SU-DHL-6 (cell line): Measurements from ENCODE around the gene EXOC6.

Source experiments
- H2AFZ ChIP-seq: fragments of 200-600 bp; sonication (generic); 2 replicates; pipeline ENCODE4 v1.6.1; 2014; ENCODE audit warnings: low read depth, mild to moderate bottlenecking, moderate library complexity, mixed read lengths, antibody characterized with exemption, low read length; ENCODE audit not compliant: severe bottlenecking
- H3F3A ChIP-seq: fragments of 200-600 bp; shearing (Covaris generic); 2 replicates; pipeline ENCODE4 v1.6.0; 2016; ENCODE audit warnings: antibody characterized with exemption, mild to moderate bottlenecking; ENCODE audit not compliant: insufficient read depth
- H3K27ac ChIP-seq: fragments of 200-600 bp; sonication (generic); 2 replicates; pipeline ENCODE4 v1.5.1; 2016; ENCODE audit warnings: low read depth, mild to moderate bottlenecking, low read length, moderate library complexity, mixed read lengths
- H3K27me3 ChIP-seq: fragments of 200-600 bp; sonication (generic), shearing (Covaris generic); 2 replicates; pipeline ENCODE4 v1.6.0; 2014; ENCODE audit warnings: mild to moderate bottlenecking, low read length
- H3K36me3 ChIP-seq: fragments of 200-600 bp; sonication (generic); 2 replicates; pipeline ENCODE4 v1.6.1; 2014; ENCODE audit warnings: mild to moderate bottlenecking, low read length, mixed read lengths
- H3K4me2 ChIP-seq: fragments of 300-600, 200-600 bp; shearing (Covaris generic), sonication (generic); 2 replicates; pipeline ENCODE4 v1.6.0; 2014; ENCODE audit warnings: low read length, low read depth, mild to moderate bottlenecking; ENCODE audit not compliant: poor library complexity, severe bottlenecking
- H3K4me3 ChIP-seq: fragments of 200-600 bp; sonication (generic); 2 replicates; pipeline ENCODE4 v1.5.1; 2014; ENCODE audit warnings: antibody characterized with exemption, low read length, mild to moderate bottlenecking, mixed read lengths; ENCODE audit not compliant: insufficient read depth, poor library complexity, severe bottlenecking
- H3K79me2 ChIP-seq: fragments of 200-600 bp; sonication (generic); 2 replicates; pipeline ENCODE4 v1.6.1; 2014; ENCODE audit warnings: mild to moderate bottlenecking, low read length, moderate library complexity; ENCODE audit not compliant: insufficient read depth
- H3K9ac ChIP-seq: fragments of 200-600 bp; sonication (generic); 2 replicates; pipeline ENCODE4 v1.7.0; 2014; ENCODE audit warnings: mild to moderate bottlenecking, low read length
- H3K9me2 ChIP-seq: fragments of 200-600 bp; sonication (generic); replicated peaks from 2 replicates; pipeline ENCODE4 v1.6.1; 2014; ENCODE audit warnings: low read length; ENCODE audit not compliant: insufficient read depth
- H3K9me3 ChIP-seq: fragments of 200-600 bp; sonication (generic); 2 replicates; pipeline ENCODE4 v1.6.1; 2014; ENCODE audit warnings: low read length, mixed read lengths; ENCODE audit not compliant: insufficient read depth
- H4K20me1 ChIP-seq: fragments of 200-600 bp; sonication (generic); 2 replicates; pipeline ENCODE4 v1.6.1; 2014; ENCODE audit warnings: low read depth, mild to moderate bottlenecking, antibody characterized with exemption, low read length, moderate library complexity, mixed read lengths
- EZH2phosphoT487 ChIP-seq: fragments of 200-600 bp; sonication (generic), shearing (Covaris generic); conservative IDR thresholded peaks from 2 replicates; pipeline ENCODE4 v1.6.1; 2018; ENCODE audit warnings: mild to moderate bottlenecking, antibody characterized with exemption, low read length, moderate library complexity, mixed read lengths
- TF ChIP-seq, protein P1 (sequence below): fragments of 200-600 bp; sonication (generic); IDR thresholded peaks from one replicate; pipeline ENCODE4 v1.5.1; 2017; ENCODE audit warnings: antibody characterized with exemption, mild to moderate bottlenecking, low read length, moderate library complexity; ENCODE audit not compliant: insufficient read depth, poor library complexity, severe bottlenecking

EXOC6 gene

DNA sequence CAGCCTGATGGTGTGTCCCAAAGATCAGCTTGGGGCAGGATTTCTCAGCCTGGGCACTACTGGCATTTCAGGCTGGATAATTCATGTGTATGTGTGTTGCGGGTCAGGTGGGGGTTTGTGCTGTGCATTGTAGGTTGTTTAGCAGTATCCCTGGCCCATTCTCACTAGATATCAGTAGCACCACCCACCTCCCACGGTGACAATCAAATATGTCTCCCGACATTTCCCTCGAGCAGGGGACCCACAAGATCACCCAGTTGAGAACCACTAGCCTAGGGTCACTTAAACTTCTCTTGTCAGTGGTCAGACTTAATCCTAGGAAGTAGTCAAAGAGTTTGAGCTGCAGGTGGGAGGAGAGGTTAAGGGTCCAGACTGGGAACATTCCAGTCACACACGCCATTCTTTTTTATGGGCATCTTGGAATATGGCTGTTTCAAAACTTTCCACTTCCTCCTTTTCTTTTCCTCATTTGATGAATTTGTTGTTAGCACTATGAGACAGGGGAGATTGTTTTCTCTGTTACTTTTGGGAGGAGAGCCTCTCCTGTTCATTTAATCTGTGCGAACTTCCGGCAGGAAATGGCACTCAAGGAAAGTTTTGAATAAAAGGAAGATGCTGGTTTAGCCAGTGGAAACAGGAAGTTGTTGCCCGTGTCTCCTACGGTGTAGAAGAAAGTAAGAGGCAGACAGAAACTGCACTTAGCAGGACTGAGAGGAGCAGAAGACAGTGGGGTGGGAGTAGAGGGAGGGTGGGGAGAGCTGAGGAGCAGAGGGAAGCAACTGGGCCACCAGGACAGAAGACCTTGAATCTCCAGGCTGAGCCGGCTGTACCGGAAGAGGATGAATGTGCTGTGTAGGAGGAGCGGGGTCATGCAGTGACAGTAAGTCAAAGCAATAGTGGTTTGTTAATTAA is 17.6 kb upstream of the EXOC6 start:
- Histone ChIP-seq H3K9me3 (no peaks in the 10 kb centered on the region), H4K20me1 (no peaks in the 10 kb centered on the region), H3K36me3 (no peaks in the 10 kb centered on the region), H2AFZ (peak overlapping the region; percentile 49), H3K27me3 (no peaks in the 10 kb centered on the region), H3K9ac (peak overlapping the region; percentile 29; the same call in 1 of the 2 replicates), H3K27ac (no peak overlapping the region), H3K4me2 (peak overlapping the region; percentile 38), H3K4me3 (no peak overlapping the region), H3K79me2 (no peaks in the 10 kb centered on the region), H3K9me2 (no peaks in the 10 kb centered on the region), H3F3A (no peaks in the 10 kb centered on the region)
- no peak for TF ChIP-seq EZH2phosphoT487
- TF ChIP-seq, protein P1, sequence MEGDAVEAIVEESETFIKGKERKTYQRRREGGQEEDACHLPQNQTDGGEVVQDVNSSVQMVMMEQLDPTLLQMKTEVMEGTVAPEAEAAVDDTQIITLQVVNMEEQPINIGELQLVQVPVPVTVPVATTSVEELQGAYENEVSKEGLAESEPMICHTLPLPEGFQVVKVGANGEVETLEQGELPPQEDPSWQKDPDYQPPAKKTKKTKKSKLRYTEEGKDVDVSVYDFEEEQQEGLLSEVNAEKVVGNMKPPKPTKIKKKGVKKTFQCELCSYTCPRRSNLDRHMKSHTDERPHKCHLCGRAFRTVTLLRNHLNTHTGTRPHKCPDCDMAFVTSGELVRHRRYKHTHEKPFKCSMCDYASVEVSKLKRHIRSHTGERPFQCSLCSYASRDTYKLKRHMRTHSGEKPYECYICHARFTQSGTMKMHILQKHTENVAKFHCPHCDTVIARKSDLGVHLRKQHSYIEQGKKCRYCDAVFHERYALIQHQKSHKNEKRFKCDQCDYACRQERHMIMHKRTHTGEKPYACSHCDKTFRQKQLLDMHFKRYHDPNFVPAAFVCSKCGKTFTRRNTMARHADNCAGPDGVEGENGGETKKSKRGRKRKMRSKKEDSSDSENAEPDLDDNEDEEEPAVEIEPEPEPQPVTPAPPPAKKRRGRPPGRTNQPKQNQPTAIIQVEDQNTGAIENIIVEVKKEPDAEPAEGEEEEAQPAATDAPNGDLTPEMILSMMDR, result no peak

DNA sequence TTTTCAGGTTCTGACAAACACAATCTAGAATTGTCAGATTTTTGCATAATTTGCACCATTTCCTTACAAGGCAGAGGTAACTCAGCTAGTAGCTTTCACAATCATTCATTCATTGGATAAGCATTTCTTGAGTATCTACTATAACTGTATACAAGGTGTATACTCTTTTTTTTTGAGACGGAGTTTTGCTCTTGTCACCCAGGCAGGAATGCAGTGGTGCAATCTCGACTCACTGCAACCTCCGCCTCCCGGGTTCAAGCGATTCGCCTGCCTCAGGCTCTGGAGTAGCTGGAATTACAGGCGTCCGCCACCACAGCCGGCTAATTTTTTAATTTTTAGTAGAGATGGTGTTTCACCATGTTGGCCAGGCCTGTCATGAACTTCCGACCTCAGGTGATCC is 16.2 kb upstream of the EXOC6 start:
- no peaks in the 10 kb centered on the region for H3F3A ChIP-seq
- no peak for TF ChIP-seq EZH2phosphoT487
- TF ChIP-seq, protein P1, result no peak
- no peaks in the 10 kb centered on the region for H3K9me3 ChIP-seq
- H2AFZ ChIP-seq, result no peak overlapping the region
- no peak overlapping the region for H3K27ac ChIP-seq
- no peaks in the 10 kb centered on the region for H3K9me2 ChIP-seq
- H3K4me2 ChIP-seq, result no peak overlapping the region
- no peaks in the 10 kb centered on the region for H3K27me3 ChIP-seq
- no peaks in the 10 kb centered on the region for H3K36me3 ChIP-seq
- H3K9ac ChIP-seq, result no peak overlapping the region
- H4K20me1 ChIP-seq, result no peaks in the 10 kb centered on the region
- H3K79me2 ChIP-seq, result no peaks in the 10 kb centered on the region
- no peak overlapping the region for H3K4me3 ChIP-seq

DNA sequence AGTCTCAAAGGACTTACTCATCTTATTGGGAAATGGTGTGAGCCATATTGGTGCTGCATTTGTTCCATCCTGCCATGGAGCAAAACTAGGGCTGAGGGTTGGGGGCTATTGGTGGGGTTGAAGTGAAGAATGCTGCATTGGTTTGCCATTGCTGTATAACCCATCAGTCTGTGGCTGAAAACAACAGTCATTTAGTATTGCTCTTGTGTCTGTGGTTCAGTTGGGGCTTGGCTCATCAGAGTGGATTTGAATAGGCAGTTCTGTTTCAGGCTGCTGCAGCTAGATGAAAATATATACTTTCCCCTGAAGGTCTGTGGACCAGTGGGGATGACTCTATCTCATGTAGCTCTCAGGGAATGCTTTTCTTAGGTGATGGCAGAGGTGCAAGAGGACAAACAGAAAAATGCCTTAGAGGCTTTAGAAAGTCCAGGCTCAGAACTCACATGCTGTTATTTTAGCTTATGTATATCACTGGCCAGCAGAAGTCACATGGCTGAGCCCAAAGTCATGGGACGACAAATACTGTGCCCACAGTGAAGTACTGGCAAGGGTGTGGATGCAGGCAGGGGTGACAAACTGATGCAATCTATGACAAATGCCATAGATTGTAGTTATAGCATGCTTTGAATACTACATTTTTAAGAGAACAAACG is 15.2 kb upstream of the EXOC6 start:
- no peaks in the 10 kb centered on the region for H3K9me3 ChIP-seq
- H3K36me3 ChIP-seq, result no peaks in the 10 kb centered on the region
- no peaks in the 10 kb centered on the region for H3K27me3 ChIP-seq
- H3K79me2 ChIP-seq, result no peaks in the 10 kb centered on the region
- H3K4me2 ChIP-seq, result no peak overlapping the region
- H3K4me3 ChIP-seq, result no peak overlapping the region
- H4K20me1 ChIP-seq, result no peaks in the 10 kb centered on the region
- TF ChIP-seq, protein P1, result no peak
- TF ChIP-seq EZH2phosphoT487, result no peak
- H2AFZ ChIP-seq, result no peak overlapping the region
- no peak overlapping the region for H3K27ac ChIP-seq
- no peak overlapping the region for H3K9ac ChIP-seq
- H3F3A ChIP-seq, result no peaks in the 10 kb centered on the region
- H3K9me2 ChIP-seq, result no peaks in the 10 kb centered on the region
